HG03066 (cell line): Measurements from ENCODE around the gene TRIO.
"Not testable (repeated sequence)": the region's sequence is repeated elsewhere in the genome, so short reads cannot be mapped to it uniquely, and the experiment has no call there.

Experiments used
- ATAC-seq: cut with Tn5 transposase; IDR thresholded peaks from one replicate; pipeline ENCODE4 v1.9.1; 2021; ENCODE audit warnings: low read depth; ENCODE audit not compliant: unreplicated experiment

TRIO gene

DNA sequence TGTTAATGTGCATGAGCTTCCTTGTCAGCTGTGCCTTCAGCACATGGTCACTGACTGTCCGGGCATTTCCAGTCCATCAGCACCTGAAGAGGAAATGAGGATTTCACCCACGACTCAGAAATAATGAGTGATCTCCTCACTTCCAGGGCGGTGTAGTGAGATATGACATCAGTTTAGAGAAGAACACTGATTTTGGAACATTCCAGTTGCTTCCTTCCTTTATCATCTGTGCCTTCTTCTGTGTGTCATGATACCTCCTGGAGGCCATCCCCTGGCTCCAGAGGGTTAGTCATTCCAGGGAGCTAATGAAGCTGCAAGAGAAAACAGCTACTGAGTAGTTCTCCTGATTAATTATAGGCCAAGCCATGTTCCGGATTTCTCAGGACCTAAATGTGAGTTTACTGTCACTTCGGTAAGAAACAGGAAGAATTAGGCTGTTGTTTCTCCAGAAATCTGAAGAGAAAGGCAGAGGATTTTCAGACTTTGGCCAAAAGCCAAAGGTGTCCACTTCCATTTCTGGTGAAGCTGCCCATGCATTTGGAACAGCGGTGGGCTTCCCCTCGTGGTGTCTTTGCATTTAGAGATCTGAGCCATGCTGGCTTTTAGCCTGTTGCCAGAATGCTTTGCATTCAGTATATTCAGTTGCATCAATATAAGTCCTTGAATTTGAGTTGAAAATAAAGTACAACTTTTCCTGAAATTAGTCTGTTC, 277.1 kb downstream of the TRIO start:
- no peak for ATAC-seq

GRCh38 chr5:14421851-14422250, 278.7 kb downstream of the TRIO start:
- no peak for ATAC-seq

DNA sequence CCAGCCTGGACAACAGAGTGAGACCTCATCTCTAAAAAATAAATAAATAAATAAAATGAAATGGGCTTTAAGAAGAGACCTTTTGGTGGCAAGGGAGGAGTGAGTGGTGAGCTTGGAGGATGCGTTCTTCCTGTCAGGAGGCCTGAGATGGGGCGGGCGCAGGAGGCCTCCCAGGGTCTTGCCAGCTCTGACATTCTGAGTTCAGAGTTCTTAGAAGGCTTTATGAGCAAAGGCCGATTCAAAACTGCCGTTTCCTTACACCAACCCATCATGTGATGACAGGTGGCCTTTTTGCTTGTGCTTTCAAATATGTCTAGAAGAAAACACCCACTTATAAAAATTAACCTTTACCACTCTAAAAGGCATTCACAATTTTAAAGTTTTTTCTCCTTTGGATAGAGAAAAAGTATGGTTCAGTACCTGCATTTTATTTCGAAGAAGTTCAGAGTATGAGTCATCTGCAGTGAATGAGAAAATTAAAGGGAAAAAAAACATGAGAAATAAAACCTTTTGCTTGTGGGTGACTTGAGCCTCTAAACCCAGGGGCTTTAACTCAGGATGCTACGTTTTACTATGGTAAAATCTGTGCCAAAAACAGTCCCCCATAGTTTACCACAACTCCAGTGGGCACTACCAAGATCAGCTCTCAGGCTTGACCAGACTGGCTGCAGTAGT, 281.0 kb downstream of the TRIO start:
- ATAC-seq = no peak

GRCh38 chr5:14425559-14425958, 282.4 kb downstream of the TRIO start:
- ATAC-seq = no peak

GRCh38 chr5:14426521-14426920, 283.4 kb downstream of the TRIO start:
- no peak for ATAC-seq

GRCh38 chr5:14428302-14429081, 285.4 kb downstream of the TRIO start:
- no peak for ATAC-seq

DNA sequence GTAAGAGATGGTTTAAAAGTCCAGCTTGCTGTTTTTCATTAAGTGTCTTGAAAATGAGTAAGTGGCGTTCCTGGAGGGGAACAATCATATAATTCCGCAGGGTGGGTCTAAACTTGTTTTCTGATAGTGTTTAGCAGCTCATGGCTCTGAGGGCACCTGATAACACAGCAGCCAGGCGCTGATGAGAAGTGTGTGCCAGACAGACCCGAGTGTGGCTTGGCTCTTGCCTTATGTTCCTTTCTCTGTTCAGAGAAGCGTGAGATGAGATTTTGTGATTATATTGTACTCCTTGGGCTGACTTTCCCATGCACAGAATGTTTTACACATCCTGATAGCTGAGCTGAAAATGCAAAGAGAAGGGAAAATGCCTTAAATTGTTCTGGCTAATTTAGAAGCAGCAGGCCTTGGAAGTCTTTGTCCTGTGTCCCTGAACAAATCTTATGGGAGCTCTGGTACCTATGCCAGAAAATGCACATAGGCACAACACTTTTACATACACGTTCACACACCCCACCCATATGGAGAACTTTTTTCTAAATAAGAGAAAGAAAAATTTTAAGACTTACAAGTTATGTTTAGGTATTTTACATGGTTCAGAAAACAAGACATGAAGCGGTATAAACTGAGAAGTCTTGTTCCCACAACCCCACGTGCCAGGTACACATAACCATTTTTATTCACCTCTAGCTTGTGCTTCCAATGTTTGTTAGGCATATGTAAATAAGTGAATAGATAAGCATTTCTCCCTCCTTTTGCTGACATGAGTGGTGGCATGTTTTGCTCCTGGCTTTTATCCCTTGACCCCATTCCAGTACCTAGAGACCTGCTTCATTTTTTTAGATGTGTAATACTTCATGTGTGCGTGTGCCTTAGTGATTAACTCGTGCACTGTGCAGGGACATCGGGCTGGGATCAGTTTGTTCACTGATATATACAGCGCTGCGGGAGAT, 286.2 kb downstream of the TRIO start:
- ATAC-seq = no peak

- no peak for ATAC-seq
Observed at GRCh38 chr5:14431534-14431933, 288.4 kb downstream of the TRIO start.

DNA sequence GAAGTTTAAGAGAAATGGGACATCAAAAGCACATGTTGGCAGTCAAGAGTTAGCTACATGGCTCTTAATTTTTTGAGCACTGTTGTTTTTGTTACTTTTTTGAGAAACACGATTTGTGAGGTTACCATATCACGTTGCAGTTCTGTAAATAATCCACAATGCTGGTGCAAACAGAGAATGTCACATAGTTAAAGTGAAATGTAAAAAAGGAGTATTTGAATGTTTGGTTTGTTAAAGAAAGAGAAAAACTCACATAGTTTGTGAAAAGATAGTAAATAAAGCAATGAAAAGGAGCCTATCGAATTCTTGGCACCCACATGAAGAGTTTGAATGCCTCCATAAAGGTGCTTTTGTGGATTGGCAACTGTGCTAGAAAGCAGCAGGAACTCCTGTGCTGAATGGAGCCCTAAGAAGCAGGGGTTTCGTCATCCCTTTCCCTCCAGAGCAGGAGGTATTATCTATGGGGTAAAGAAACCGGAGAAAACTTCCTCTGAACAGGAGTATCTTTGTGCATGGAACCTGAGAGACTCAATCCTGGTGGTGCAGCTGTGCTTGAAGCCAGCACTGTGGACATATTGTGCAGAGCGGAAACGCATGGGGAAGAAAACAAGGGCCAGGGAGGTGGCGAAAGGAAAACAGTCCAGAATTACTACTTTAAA, 289.9 kb downstream of the TRIO start:
- ATAC-seq = no peak

DNA sequence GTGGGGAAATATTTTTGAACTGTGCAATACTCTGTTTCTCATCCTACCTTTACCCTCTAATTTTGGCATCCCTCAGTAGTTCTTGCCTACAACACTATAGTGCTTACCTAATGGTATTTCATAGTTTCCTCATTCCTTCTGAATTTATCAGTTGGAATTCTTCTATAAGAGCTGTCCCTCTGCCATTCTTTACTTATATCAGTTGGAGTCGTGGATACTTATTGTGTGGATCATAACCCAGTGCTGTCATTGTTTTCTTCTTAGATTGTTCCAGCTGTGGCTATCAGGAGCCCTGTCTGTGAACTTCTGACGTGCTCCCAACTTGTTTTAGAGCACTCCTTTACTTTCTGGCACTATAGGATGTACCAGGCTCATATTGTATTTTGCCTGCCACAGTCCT, 292.3 kb downstream of the TRIO start:
- ATAC-seq = no peak

DNA sequence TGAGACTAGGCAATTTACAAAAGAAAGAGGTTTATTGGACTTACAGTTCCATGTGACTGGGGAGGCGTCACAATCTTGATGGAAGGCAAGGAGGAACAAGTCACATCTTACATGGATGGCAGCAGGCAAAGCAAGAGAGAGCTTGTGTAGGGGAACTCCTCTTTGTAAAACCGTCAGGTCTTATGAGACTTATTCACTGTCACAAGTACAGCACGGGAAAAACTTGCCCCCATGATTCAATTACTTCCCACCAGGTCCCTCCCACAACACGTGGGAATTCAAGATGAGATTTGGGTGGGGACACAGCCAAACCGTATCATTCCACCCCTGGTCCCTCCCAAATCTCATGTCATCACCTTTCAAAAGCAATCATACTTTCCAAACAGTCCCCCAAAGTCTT, 293.0 kb downstream of the TRIO start:
- not testable (repeated sequence) for ATAC-seq

- ATAC-seq = no peak
Observed at GRCh38 chr5:14436801-14437542, 293.8 kb downstream of the TRIO start.

- ATAC-seq = no peak
Observed at GRCh38 chr5:14438195-14438606, 295.1 kb downstream of the TRIO start.

GRCh38 chr5:14439087-14439871, 296.1 kb downstream of the TRIO start:
- no peak for ATAC-seq

DNA sequence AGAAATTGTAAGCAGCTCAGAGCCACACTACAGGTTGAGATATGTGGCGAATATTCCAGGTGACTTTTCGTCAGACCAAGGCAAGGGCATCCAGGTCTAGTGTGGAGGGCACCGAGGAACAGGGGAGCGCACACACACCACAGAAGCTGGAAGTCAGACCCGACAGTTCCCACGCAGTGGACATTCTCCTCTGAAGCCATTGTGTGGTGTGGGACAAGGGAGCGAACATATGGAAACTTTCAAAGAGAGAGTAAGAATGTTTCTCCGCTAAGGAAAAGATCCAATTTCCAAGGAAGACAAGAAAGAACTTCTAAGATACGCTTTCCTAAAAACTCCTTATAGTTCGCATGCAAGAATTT, 297.1 kb downstream of the TRIO start:
- ATAC-seq = no peak

GRCh38 chr5:14440582-14441431, 297.7 kb downstream of the TRIO start:
- no peak for ATAC-seq

DNA sequence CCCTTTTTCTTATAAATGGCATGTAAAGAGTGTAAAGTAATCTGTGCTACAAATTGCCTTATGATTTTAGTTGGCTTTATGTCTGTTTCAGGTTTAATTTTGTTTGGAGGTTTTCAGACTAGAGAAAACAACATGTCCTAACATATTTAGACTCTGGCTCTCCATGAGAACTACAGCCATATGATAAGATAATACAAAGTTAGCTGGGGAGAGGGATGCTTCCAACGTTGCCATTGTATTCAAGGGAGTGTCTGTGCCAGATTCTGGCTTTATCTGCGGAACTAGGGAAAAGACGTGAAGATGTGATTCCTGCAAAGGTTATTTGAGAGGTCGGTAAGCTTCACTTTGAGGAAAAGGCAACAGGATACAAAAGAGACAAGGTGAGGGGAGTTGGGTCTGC, 298.5 kb downstream of the TRIO start:
- no peak for ATAC-seq

GRCh38 chr5:14442536-14442935, 299.4 kb downstream of the TRIO start:
- no peak for ATAC-seq
